Activated T-cell treated with anti-CD3 and anti-CD28 coated beads, Interleukin-2, amount 50 U/mL, for 72 hours (primary cell): ENCODE data around the gene C5AR2. TPM values are rescaled to one million over a fixed set of nuclear protein-coding genes. Genes with fewer than 3 reads are reported as not detected.
"Not testable (repeated sequence)": the region's sequence is repeated elsewhere in the genome, so short reads cannot be mapped to it uniquely, and the experiment has no call there.

ENCODE experiments used
- ATAC-seq, 2 donors: fragments of 150-1000 bp; cut with Tn5 transposase; replicated peaks in 1 of 2; 2 replicates each; pipeline ENCODE4 v1.10.0; 2021; ENCODE audit warnings: moderate library complexity in 2 of 2, mild to moderate bottlenecking in 1 of 2
- DNase-seq, 2 donors: peaks; one replicate each; pipeline ENCODE4 v3.0.0; 2021 to 2022; ENCODE audit warnings: mixed read lengths in 1 of 2
- H3K27ac Mint-ChIP-seq: one replicate; pipeline ENCODE4 v1.8.0; 2022; ENCODE audit warnings: mild to moderate bottlenecking, moderate library complexity, mixed read lengths
- H3K27me3 Mint-ChIP-seq: one replicate; pipeline ENCODE4 v1.8.0; 2022; ENCODE audit warnings: low read depth, mixed read lengths
- H3K36me3 Mint-ChIP-seq, 2 donors: one replicate each; pipeline ENCODE4 v1.8.0; 2022; ENCODE audit warnings: mixed read lengths in 2 of 2, mild to moderate bottlenecking in 1 of 2; ENCODE audit not compliant: insufficient read depth in 2 of 2
- H3K4me1 Mint-ChIP-seq: one replicate; pipeline ENCODE4 v1.8.0; 2022; ENCODE audit warnings: low read depth, mixed read lengths
- H3K4me3 Mint-ChIP-seq, 2 donors: one replicate each; pipeline ENCODE4 v1.8.0; 2022; ENCODE audit warnings: mild to moderate bottlenecking in 2 of 2, mixed read lengths in 2 of 2, moderate library complexity in 2 of 2
- H3K9me3 Mint-ChIP-seq, 2 donors: one replicate each; pipeline ENCODE4 v1.8.0; 2022; ENCODE audit warnings: mixed read lengths in 2 of 2
- total RNA-seq, 2 donors: library from RNA; stranded (reverse); gene quantifications; one replicate each; pipeline ENCODE4 v1.2.3, GENCODE V29; 2022

C5AR2 gene
- total RNA-seq, result not detected

- Mint-ChIP-seq H3K36me3 (no peaks in the 10 kb centered on the region), H3K27ac (no peak within 1 kb of the TSS), H3K9me3 (no peaks in the 10 kb centered on the region), H3K27me3 (no peaks in the 10 kb centered on the region), H3K4me1 (peaks cover 4% of the 10 kb centered on the region), H3K4me3 (no peak within 1 kb of the TSS)
- DNase-seq (no peak), ATAC-seq (no peak)
Measured at GRCh38 chr19:47331931-47332547, at the start of gene C5AR2. Gene C5AR2 (plus strand): TSS chr19:47332175. CDS start chr19:47340800, 8,625 bp downstream.

GRCh38 chr19:47283405-47284059 lies 48.4 kb upstream of the C5AR2 start:
- no peaks in the 10 kb centered on the region for H3K36me3 Mint-ChIP-seq
- no peak overlapping the region for H3K4me3 Mint-ChIP-seq
- H3K4me1 Mint-ChIP-seq, result peaks cover 13% of the 10 kb centered on the region
- H3K27me3 Mint-ChIP-seq, result no peaks in the 10 kb centered on the region
- ATAC-seq (no peak), DNase-seq (no peak)
- no peak overlapping the region for H3K27ac Mint-ChIP-seq
- H3K9me3 Mint-ChIP-seq, result no peaks in the 10 kb centered on the region

GRCh38 chr19:47284324-47284899 lies 47.6 kb upstream of the C5AR2 start:
- no peak overlapping the region for H3K27ac Mint-ChIP-seq
- no peaks in the 10 kb centered on the region for H3K9me3 Mint-ChIP-seq
- H3K4me1 Mint-ChIP-seq, result peaks cover 16% of the 10 kb centered on the region
- DNase-seq (peak; percentile 41 to 61), ATAC-seq (peak in 1 of 2 donors; percentile 36)
- H3K27me3 Mint-ChIP-seq, result no peaks in the 10 kb centered on the region
- H3K4me3 Mint-ChIP-seq, result no peak overlapping the region
- no peaks in the 10 kb centered on the region for H3K36me3 Mint-ChIP-seq

- DNase-seq, result peak; percentile 81 to 88
- no peaks in the 10 kb centered on the region for H3K27me3 Mint-ChIP-seq
- no peaks in the 10 kb centered on the region for H3K9me3 Mint-ChIP-seq
- no peaks in the 10 kb centered on the region for H3K36me3 Mint-ChIP-seq
- peaks cover 21% of the 10 kb centered on the region for H3K4me1 Mint-ChIP-seq
- ATAC-seq, result peak; percentile 94
- no peak overlapping the region for H3K27ac Mint-ChIP-seq
- no peak overlapping the region for H3K4me3 Mint-ChIP-seq
Measured at GRCh38 chr19:47296036-47296435, 35.9 kb upstream of the C5AR2 start.

- H3K27ac Mint-ChIP-seq, H3K36me3 Mint-ChIP-seq, H3K9me3 Mint-ChIP-seq, H3K27me3 Mint-ChIP-seq, DNase-seq, ATAC-seq, H3K4me3 Mint-ChIP-seq: not testable (repeated sequence)
- peaks cover 25% of the 10 kb centered on the region for H3K4me1 Mint-ChIP-seq
Measured at GRCh38 chr19:47300867-47301266, 31.1 kb upstream of the C5AR2 start.

GRCh38 chr19:47302249-47302648 lies 29.7 kb upstream of the C5AR2 start:
- Mint-ChIP-seq H3K27me3 (no peaks in the 10 kb centered on the region), H3K27ac (no peak overlapping the region), H3K36me3 (no peaks in the 10 kb centered on the region), H3K4me3 (no peak overlapping the region), H3K4me1 (peaks cover 13% of the 10 kb centered on the region), H3K9me3 (no peaks in the 10 kb centered on the region)
- ATAC-seq (no peak), DNase-seq (no peak)

GRCh38 chr19:47303966-47304365 lies 28.0 kb upstream of the C5AR2 start:
- Mint-ChIP-seq H3K4me1 (peaks cover 13% of the 10 kb centered on the region), H3K27ac (no peak overlapping the region), H3K27me3 (no peaks in the 10 kb centered on the region), H3K9me3 (no peaks in the 10 kb centered on the region), H3K4me3 (no peak overlapping the region), H3K36me3 (no peaks in the 10 kb centered on the region)
- ATAC-seq (no peak), DNase-seq (no peak)

GRCh38 chr19:47305309-47305751 lies 26.6 kb upstream of the C5AR2 start:
- Mint-ChIP-seq H3K4me3 (peak overlapping the region in 1 of 2 donors; percentile 38), H3K27ac (no peak overlapping the region), H3K9me3 (no peaks in the 10 kb centered on the region), H3K36me3 (no peaks in the 10 kb centered on the region), H3K27me3 (peaks cover 6% of the 10 kb centered on the region), H3K4me1 (peaks cover 10% of the 10 kb centered on the region)
- ATAC-seq, result no peak
- peak; percentile 48 to 60 for DNase-seq

- Mint-ChIP-seq H3K36me3 (no peaks in the 10 kb centered on the region), H3K4me1 (peaks cover 6% of the 10 kb centered on the region), H3K9me3 (no peaks in the 10 kb centered on the region), H3K4me3 (no peak overlapping the region), H3K27me3 (peaks cover 6% of the 10 kb centered on the region), H3K27ac (no peak overlapping the region)
- DNase-seq, result no peak
- no peak for ATAC-seq
Measured at GRCh38 chr19:47306303-47306702, 25.7 kb upstream of the C5AR2 start.

- Mint-ChIP-seq H3K9me3 (no peaks in the 10 kb centered on the region), H3K27ac (no peak overlapping the region), H3K27me3 (peaks cover 6% of the 10 kb centered on the region), H3K36me3 (no peaks in the 10 kb centered on the region), H3K4me3 (no peak overlapping the region), H3K4me1 (peaks cover 6% of the 10 kb centered on the region)
- no peak for DNase-seq
- no peak for ATAC-seq
Measured at GRCh38 chr19:47309038-47309437, 22.9 kb upstream of the C5AR2 start.

GRCh38 chr19:47309608-47310007 lies 22.4 kb upstream of the C5AR2 start, which contains the start of gene C5AR1:
Gene C5AR1 (plus strand): TSS chr19:47309861. CDS start chr19:47309896, 35 bp downstream.
- Mint-ChIP-seq H3K9me3 (no peaks in the 10 kb centered on the region), H3K27me3 (peaks cover 6% of the 10 kb centered on the region), H3K36me3 (no peaks in the 10 kb centered on the region), H3K4me3 (no peak within 1 kb of the TSS), H3K27ac (no peak within 1 kb of the TSS), H3K4me1 (peaks cover 6% of the 10 kb centered on the region)
- DNase-seq (no peak), ATAC-seq (no peak)

GRCh38 chr19:47310323-47310722 lies 21.7 kb upstream of the C5AR2 start:
- peaks cover 6% of the 10 kb centered on the region for H3K27me3 Mint-ChIP-seq
- peaks cover 5% of the 10 kb centered on the region for H3K4me1 Mint-ChIP-seq
- DNase-seq (no peak), ATAC-seq (no peak)
- H3K9me3 Mint-ChIP-seq, result no peaks in the 10 kb centered on the region
- no peak overlapping the region for H3K4me3 Mint-ChIP-seq
- no peak overlapping the region for H3K27ac Mint-ChIP-seq
- no peaks in the 10 kb centered on the region for H3K36me3 Mint-ChIP-seq

- peaks cover 6% of the 10 kb centered on the region for H3K27me3 Mint-ChIP-seq
- no peak overlapping the region for H3K4me3 Mint-ChIP-seq
- H3K27ac Mint-ChIP-seq, result no peak overlapping the region
- peaks cover 7% of the 10 kb centered on the region for H3K4me1 Mint-ChIP-seq
- no peaks in the 10 kb centered on the region for H3K36me3 Mint-ChIP-seq
- DNase-seq (no peak), ATAC-seq (no peak)
- no peaks in the 10 kb centered on the region for H3K9me3 Mint-ChIP-seq
Measured at GRCh38 chr19:47310819-47311218, 21.2 kb upstream of the C5AR2 start.
